NCI-H748 (cell line): ENCODE data around the gene TRIB2.
A peak's percentile ranks its signal among the peaks of the same experiment; 100 is the strongest.
"Not testable (repeated sequence)": the region's sequence is repeated elsewhere in the genome, so short reads cannot be mapped to it uniquely, and the experiment has no call there.

ENCODE experiments used
- DNase-seq: peaks from one replicate; lab custom pipeline; 2025; ENCODE audit not compliant: unreplicated experiment; lab: John Stamatoyannopoulos, UW

TRIB2 gene

DNA sequence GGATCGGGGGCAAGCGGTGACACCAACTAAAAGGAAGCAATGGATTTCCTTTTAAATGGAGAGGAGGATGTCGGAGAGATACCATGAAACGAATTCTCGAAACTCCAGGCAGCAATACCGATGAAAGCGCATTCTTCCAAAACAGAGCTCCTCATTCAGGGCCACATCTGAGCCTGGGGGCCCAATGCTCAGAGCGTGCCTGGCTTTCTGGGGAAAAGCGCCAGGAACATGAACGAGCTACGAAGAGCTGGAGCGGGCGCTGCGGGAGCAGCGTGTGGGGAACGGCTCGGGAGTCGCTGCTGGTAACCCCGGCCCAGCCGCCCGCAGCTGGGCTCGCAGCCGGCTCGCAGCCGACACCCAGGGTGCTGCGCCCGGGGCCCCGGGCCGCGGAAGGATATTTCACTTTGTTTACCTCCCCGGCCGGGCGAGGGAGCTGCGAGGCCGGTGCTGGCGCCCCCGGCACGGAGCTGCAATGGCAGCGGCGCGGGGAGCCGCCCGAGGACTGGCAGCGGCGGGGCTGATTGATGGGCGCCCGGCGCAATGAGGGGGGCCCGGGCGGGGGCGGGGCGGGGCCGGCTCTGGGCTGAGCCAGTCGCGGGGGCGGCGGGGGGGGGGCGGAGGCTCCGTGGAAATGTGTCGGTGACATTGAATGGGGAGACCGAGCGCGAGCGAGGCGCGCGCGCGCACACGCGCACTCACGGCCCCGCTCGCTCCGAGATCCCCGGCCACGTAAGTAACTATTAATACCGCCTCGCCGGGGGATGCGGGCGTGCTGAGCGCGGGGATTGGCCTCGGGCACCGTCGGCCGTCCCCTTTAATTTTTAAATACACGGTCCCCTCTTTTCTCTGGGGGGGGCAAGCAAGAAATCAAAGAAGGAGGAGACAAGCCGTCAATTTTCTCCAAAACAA is at the start of gene TRIB2:
Gene TRIB2, plus strand, starts transcription at position 655 of the 909 bp plus-strand sequence. CDS start 1,372 bp downstream, outside the sequence.
- peak; percentile 96 for DNase-seq

- DNase-seq = no peak
These were observed 47.7 kb upstream of the TRIB2 start for GRCh38 chr2:12669036-12669435.

- DNase-seq = no peak
These were observed 43.9 kb upstream of the TRIB2 start for GRCh38 chr2:12672711-12673315.

DNA sequence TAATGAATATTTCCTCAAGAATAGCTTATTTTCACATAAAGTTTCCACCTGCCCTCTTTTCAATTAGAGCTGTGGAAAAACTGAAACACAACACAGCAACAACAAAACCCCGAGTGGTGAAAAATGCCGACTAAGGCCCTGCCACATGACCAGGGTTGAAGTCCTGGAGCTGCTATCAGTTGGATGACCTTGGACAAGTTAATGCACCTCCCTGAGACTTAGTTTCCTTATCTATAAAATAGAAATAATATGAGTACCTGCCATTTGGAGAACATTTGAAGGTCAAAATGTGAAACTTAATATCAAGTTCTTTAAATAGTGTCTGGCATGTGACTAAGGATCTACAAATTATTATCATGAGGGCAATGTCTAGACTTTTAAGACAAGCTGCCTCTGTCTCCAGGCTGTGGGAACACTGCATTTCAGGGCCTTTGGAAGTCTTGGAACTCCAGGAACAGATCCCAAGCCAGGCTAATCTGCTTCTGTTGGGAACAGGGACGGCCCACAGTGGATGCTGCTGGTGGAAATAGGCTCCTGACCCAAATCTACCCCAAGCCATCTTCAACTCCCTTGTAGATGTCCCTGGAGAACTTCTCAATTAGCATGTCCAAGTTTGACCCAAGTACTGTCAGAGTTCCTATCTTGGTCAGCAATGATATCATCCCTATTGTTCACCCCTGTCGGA is 42.0 kb upstream of the TRIB2 start:
- DNase-seq = no peak

GRCh38 chr2:12675352-12675795 is 41.4 kb upstream of the TRIB2 start:
- DNase-seq = no peak

DNA sequence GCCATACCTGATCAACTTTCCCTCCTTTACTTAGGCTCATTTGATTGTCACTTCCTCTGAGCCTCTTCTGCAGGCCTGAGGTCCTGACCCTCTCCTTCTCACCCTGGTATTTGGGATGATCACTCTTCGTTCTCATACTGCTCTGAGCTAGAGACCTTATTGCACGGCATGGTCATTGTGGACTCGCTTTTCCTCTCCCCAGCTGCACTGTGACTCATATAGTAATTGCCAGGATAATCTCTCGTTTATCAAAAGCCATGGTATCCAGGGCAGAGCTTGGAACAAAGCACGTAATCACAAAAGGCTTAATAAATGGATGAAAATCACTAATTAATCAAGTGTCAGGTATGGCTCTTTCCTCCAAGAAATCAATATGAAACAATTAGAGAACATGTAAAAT is 40.9 kb upstream of the TRIB2 start:
- DNase-seq = no peak

GRCh38 chr2:12676771-12677170 is 40.0 kb upstream of the TRIB2 start:
- no peak for DNase-seq

DNA sequence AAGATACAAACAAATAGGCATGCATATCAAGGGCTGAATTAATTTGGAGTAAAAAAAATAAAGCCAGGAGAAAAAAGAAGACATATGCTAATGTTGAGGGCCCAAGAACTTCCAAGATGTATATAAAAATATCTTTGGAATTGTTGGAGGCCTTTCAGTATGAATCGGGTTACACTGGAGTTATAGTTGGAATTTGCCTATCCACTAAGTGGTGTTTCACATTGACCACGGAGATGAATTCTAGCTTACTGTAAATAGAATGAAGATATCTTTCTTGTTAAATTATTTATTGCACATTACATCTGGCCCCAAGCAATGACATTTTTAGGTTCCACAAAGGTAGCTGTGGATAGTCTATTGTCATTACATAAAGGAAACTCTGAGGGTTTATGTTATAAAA is 38.5 kb upstream of the TRIB2 start:
- no peak for DNase-seq

DNA sequence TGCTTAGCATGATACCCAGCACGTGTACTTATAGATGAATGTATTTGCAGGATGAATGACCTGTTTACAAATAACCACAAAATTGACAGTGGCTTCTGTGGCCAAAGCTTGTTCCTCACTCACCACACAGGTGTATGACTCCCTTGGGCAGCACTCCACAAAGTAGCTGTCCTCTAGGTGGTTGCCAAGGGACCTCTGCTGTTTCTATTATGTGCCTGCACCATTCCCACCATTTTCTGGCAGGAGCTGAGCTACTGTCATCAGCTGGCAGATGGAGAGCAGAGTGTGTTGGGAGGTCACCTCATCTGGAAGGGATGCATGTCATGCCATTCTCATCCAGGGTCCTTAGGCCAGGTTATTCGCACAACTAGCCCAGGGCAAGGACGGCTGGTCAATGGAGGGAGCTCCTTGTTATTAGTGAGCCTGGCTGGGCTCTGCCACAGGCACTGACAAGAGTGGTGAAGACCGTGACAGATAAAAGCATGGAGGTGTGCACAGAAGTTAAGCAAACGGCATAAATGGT is 37.1 kb upstream of the TRIB2 start:
- DNase-seq = no peak

GRCh38 chr2:12680115-12680514 is 36.6 kb upstream of the TRIB2 start:
- not testable (repeated sequence) for DNase-seq

DNA sequence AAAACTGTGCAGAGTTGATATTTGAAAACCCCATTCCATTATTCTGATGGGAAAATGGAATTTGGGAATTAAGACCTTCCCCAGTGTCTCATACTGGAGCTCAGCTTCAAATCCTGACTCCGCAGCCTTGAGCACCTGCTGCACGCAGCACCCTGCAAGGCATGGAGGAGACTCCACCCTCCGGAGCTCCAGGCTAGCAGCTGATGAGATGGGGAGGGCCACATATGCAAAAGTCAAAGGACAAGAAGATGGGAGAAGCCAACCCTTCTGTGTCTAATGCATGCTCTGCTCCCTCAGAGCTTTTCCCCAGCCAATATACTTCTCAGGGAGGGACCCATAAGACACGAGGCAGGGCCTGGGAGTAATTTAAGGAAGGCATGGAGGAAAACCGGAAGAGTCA is 34.7 kb upstream of the TRIB2 start:
- DNase-seq = no peak

DNA sequence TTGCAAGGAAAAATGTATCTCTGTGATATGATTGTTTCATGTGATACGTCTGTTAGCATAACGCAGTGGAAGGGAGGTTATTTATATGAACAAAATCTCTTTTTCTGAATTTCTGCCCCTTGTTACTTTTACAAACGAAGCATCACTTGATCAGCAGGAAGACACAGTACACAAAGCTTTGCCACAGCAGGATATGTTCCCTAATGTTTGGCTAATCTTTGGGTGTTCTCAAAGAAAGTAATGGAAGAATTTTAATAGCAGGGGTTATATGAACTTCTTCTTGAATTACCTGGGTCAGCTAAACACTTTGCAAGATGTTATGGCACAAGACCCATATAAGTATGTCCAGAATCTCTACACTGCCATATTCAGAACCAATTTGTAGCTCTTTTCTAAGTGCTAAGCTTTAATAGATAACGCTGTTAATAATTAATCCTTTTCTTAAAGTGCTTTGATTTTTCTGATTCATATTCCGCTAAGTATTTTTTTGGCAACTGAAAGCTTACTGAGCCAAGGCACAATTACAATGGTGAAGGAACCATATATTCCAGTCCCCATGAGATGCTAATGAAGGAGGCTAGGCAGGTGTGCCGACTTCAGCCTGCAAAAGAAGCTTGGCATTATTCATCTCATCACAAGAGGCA is 33.2 kb upstream of the TRIB2 start:
- no peak for DNase-seq

DNA sequence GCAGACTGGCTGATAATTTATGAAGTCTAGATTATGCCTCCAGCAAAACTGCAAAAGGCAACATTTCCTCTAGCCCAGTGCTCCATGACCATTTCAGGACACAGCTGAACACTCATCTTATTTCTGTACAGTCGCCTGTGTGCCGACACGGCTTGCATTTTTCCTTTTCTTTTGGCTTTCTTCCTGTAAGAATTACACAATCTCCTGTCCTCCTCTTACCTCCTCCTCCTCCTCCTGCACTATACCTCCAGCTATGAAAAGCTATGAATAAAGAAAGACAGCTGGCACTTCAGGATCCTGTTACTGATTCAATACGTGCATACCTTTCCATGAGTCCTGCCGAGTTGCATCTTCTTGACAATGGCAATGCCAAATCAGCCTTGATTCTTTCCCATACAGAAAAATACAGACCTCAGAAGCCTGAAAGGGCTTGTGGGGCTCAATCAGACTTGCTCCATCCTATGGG is 32.2 kb upstream of the TRIB2 start:
- DNase-seq = no peak

DNA sequence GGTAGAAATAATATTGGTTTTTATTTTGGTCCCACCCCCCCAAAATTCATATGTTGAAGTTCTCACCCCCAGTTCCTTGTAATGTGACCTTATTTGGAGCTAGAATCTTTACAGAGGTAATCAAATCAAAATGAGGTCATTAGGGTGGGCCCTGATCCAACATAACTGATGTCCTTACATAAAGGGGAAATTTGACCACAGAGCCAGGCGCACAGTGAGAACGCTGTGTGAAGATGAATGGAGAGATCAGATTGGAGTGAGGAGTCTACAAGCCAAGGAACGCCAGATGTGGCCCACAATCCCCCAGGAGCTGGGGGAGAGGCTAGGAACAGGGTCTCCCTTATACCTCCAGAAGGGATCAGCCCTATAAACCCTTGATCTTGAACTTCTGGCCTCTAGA is 31.6 kb upstream of the TRIB2 start:
- no peak for DNase-seq

DNA sequence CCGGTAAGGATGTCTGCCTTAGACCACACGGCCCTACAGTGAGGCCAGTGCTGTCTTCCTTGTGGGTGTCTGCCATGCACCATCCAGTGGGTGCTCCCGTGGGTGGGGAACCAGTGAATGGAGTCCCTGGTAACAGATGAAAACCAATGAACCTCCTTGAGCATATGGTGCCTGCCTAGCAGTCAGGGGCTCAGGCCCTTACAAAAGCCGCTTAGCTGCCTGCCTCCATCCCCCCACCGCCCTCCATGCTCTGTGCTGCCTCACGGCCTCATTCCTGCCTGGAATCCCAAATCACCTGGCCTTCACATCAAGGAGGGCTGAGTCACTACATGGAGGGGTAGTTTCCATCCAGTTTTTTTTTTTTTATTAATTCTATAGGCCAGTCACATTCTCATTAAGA is 30.8 kb upstream of the TRIB2 start:
- no peak for DNase-seq

- DNase-seq = no peak
These were observed 29.9 kb upstream of the TRIB2 start for GRCh38 chr2:12686708-12687283.

GRCh38 chr2:12688091-12688490 is 28.6 kb upstream of the TRIB2 start:
- no peak for DNase-seq

- no peak for DNase-seq
These were observed 27.8 kb upstream of the TRIB2 start for GRCh38 chr2:12688893-12689292.

- DNase-seq = no peak
These were observed 23.2 kb upstream of the TRIB2 start for GRCh38 chr2:12693509-12693908.

- DNase-seq = no peak
These were observed 21.6 kb upstream of the TRIB2 start for GRCh38 chr2:12694990-12695774.
